GM10248 (cell line): Measurements from ENCODE around the gene MYO5A.

ENCODE experiments used
- CTCF ChIA-PET: fragments of 300-600 bp; sonication (Branson Sonifier 250); formaldehyde crosslinking; extraction: SDS; loops from one replicate; lab custom pipeline; 2021; ENCODE audit warnings: antibody characterized with exemption; lab: Yijun Ruan, JAX
- POLR2A ChIA-PET: fragments of 350-650 bp; sonication (Branson Sonifier 250); formaldehyde crosslinking; extraction: SDS; loops from one replicate; lab custom pipeline; 2020; ENCODE audit warnings: antibody characterized with exemption; lab: Yijun Ruan, JAX
- DNase-seq: peaks from one replicate; pipeline ENCODE4 v3.0.0; 2012; ENCODE audit errors: extremely low spot score
- TF ChIP-seq, protein P1 (sequence below): IDR thresholded peaks from 2 replicates; pipeline ENCODE4 v1.5.1; 2012; ENCODE audit warnings: mild to moderate bottlenecking, low read depth; ENCODE audit errors: extremely low read depth, missing control alignments, control extremely low read depth

MYO5A gene

DNA sequence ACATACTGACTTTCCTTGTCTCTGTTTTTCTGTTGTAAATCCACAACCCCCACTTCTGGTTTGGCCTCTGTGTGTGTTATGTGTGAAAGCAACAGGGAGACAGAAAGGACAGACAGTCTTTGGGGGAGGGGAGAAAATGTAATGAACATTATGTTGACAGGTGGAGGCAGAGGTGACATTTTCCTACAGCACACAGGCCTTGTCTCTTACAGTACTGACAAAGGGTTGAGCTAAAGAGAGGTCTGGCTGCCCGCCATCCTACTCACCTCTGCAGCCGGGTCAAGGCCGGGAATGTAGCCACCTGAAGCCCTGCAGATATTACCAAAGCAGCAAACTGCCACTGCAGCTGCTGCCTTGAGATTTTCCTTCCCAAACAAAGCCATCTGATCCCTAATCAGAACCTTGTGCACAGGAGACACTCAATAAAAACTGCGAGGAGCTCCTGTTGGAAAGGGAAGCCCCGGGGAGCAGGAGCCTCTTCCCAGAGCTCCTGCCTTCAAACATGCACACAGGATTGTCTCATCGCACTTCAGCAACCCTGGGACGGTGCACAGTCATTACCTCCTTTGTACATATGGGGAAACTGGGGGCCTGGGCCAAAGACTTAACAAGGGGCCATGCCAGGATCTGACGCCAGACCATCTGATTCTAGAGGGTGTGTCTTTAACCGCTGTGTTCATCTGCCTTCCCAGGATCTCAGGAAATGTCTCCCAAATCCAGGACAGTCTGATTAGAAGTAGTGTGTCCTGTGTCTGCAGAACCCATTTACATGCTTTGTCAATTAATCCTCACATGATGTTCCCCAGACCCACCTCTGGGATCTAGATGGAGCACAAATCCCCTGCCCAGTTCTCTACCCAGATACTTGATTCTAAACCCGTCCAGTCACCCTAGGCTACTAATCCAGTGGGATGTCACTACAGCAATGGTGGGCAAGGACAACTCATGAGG is 247.3 kb downstream of the MYO5A start:
- DNase-seq, result no peak
- CTCF ChIA-PET, result interaction anchor here (1.2 to 1.6 kb wide), 2 partner anchors 11 to 26 kb away, joined by 4 to 8 read pairs; no protein-coding TSS in a partner anchor
- POLR2A ChIA-PET, result no interaction called here
- TF ChIP-seq, protein P1, sequence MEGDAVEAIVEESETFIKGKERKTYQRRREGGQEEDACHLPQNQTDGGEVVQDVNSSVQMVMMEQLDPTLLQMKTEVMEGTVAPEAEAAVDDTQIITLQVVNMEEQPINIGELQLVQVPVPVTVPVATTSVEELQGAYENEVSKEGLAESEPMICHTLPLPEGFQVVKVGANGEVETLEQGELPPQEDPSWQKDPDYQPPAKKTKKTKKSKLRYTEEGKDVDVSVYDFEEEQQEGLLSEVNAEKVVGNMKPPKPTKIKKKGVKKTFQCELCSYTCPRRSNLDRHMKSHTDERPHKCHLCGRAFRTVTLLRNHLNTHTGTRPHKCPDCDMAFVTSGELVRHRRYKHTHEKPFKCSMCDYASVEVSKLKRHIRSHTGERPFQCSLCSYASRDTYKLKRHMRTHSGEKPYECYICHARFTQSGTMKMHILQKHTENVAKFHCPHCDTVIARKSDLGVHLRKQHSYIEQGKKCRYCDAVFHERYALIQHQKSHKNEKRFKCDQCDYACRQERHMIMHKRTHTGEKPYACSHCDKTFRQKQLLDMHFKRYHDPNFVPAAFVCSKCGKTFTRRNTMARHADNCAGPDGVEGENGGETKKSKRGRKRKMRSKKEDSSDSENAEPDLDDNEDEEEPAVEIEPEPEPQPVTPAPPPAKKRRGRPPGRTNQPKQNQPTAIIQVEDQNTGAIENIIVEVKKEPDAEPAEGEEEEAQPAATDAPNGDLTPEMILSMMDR, result no peak

DNA sequence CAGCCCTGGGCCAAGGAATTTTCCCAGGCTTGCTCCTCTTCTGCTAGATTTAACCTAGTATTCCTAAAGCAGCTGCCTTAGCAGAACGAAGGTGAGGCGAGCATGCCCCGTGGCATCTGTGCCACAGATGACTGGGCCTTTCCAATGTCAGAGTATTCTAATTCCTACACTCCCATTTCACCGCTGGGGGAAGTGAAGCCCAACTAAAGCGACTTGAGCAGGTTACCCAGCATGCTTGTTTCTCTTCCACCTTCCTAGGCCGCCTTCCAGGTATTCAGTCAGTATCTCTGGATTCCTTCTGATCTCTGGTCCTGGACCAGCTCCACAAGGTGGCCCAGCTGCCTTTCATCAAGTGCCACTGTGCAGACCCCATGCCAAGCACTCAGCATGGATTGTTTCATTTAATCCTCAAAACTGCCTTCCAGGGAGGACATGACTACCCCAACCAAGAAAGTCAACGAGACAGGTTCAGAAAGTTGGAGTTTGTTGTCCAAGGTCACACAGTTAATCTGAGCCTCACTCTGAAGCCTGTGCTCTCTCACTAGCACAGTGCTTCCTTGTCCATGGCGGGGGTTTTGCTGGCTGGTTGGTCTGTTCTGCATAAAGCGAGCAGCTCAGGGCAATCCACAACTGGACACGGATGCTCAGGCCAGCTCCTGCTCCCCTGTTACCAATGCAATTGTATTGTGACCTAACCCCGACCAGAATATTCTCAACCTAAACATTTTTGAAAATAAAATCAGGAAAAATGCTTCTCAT is 248.2 kb downstream of the MYO5A start:
- no peak for DNase-seq
- ChIA-PET POLR2A (no interaction called here), CTCF (interaction anchor here (1.2 to 6.7 kb wide), 4 partner anchors 12 to 351 kb away, joined by 3 to 48 read pairs (median 6); no protein-coding TSS in a partner anchor)
- TF ChIP-seq, protein P1, result no peak

DNA sequence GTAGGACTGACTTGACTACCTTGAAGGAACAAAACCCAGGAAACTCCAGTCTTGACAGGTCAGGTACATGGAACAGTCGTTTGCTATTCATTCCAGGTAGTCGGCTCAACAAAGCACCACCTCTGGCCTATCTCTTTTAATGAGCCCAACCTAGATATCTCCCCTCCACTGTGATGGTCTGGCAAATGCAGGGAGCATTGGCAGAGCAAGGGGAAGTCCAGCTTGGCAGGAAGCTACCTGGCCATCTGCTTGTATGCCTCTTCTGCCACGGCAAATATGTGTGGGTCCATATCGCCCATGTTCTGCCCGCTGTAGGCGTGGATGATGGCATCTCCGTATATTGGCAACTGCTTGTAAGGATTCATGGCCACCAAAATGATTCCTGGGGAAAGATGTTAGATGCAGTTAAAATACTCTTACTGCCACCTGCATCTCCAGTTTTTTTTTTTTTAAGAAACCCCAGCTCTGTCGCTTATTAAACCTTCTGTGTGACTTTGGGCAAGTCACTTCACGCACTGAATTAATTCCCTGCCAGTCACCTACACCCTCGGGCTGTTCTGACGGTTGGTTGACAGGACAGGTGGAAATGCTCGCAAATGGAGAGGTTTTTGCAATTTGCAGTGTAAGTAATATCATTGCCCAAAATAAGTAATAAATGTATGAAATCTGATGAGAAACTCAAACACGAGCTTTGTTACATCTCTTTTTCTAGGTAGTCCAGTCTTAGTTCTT is 249.9 kb downstream of the MYO5A start:
- POLR2A ChIA-PET, result no interaction called here
- TF ChIP-seq, protein P1, result no peak
- CTCF ChIA-PET, result interaction anchor here (0.9 to 6.7 kb wide), 3 partner anchors 9 to 52 kb away, joined by 3 to 48 read pairs (median 5); no protein-coding TSS in a partner anchor
- no peak for DNase-seq

DNA sequence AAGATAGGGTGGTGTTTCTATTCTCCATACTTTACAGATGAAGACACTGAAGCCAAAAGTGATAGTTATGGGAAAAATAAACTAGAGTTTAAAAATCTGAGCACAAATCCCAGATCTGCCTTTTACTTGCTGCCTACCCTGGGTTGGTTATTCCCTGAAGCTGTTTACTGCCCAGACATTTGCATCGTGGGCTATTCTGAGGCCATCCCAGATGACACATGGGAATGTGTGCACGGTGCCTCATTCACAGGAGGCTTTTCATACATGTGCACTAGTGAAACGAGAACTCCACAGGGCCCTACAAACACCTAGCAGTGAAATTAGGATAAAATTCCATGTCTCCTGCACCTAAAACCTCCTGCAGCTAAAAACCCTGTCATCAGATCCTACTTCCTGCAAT is 250.5 kb downstream of the MYO5A start:
- DNase-seq, result no peak
- ChIA-PET POLR2A (no interaction called here), CTCF (interaction anchor here (6.7 kb wide), 1 partner anchor 19 kb away, joined by 48 read pairs; no protein-coding TSS in a partner anchor)
- TF ChIP-seq, protein P1, result no peak

DNA sequence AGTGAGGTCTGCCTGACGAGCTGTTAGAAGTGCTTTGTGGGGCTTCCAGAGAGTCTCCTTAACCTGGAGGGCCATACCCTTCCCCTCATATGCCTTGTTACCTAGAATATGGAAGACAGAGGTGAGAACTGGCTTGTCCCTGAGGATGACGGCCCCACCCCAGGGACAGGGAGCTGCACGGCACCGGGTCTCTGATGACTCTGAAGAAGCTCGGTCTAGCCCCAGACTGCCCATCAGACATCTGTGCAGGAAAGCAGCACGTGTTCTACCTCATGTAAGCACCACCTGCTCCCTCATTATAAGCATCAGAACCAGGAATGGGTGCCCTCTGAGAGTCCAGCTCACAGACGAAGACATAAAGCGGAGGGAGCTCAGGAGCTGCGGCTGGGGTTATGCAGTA is 251.1 kb downstream of the MYO5A start:
- no peak for DNase-seq
- CTCF ChIA-PET, result interaction anchor here (6.7 kb wide), 1 partner anchor 19 kb away, joined by 48 read pairs; no protein-coding TSS in a partner anchor
- POLR2A ChIA-PET, result no interaction called here
- TF ChIP-seq, protein P1, result no peak
